AG04449 (cell line): ENCODE measurements around the gene ARHGEF7.

Experiments
- CTCF ChIA-PET: fragments of 350-600 bp; formaldehyde crosslinking; extraction: SDS; loops from one replicate; lab custom pipeline; 2021; ENCODE audit warnings: antibody characterized with exemption; lab: Yijun Ruan, JAX
- POLR2A ChIA-PET: fragments of 400-600, 350-600 bp; formaldehyde crosslinking; extraction: SDS; loops from one replicate; lab custom pipeline; 2020; ENCODE audit warnings: antibody characterized with exemption, inconsistent platforms; lab: Yijun Ruan, JAX
- DNase-seq: peaks from one replicate; pipeline ENCODE4 v3.0.0-alpha.2; 2010; ENCODE audit warnings: low read depth, low spot score
- H3K4me3 ChIP-seq: 2 replicates; pipeline ENCODE4 v1.5.1; 2011; ENCODE audit warnings: low read depth, mild to moderate bottlenecking, control low read depth, low read length
- CTCF ChIP-seq: IDR thresholded peaks from one replicate; pipeline ENCODE4 v1.5.1; 2011; ENCODE audit warnings: mild to moderate bottlenecking, moderate library complexity, low read length, control low read depth, inconsistent platforms; ENCODE audit not compliant: insufficient read depth; ENCODE audit errors: missing control alignments

Gene ARHGEF7

GRCh38 chr13:111212517-111212873 is 97.4 kb downstream of the ARHGEF7 start:
- H3K4me3 ChIP-seq: no peak overlapping the region
- TF ChIP-seq CTCF: no peak
- no peak for DNase-seq
- CTCF ChIA-PET: interaction anchor here (1.1 to 8.0 kb wide), 6 partner anchors 12 to 297 kb away, joined by 3 to 57 read pairs (median 4); partner anchors contain the start of gene ANKRD10
- POLR2A ChIA-PET: no interaction called here

DNA sequence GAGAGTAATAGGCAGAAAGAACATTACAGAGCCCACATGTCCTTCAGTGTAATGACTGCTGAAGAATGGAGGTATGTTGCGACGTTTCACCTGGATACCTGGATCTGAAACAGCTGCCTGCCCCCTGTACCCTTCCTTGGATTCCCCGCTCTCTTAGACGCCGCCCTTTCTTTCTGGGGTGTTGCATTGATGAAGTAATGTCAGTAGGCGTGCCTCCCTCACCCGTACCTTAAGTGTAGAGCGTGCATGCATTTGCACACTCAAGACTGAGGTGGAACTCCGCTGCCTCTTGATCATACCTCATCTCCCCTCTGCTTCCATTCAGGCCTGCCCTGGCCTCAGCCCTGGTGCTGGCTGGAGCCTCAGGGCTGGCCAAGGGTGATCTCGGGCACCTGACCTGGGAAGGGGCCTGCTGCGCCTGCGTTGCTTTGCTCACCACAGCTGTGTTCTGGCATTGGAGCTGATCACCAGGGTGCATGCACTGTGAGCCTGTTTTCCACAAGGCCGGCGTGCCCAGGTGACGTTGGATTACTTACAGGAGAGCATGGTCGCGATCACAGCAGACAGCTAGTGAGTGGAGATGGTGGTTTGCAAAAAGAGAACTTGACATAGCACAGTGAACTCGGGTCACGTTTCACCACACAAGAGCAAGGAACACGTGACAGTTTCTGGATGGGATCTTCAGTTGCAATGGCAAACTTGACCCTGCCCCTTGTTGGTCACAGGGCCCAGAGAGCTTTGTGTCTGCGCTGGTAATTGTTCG is 99.0 kb downstream of the ARHGEF7 start:
- CTCF ChIA-PET: interaction anchor here (1.1 to 8.0 kb wide), 4 partner anchors 11 to 147 kb away, joined by 3 to 57 read pairs (median 6); no protein-coding TSS in a partner anchor
- no peak for DNase-seq
- no peak overlapping the region for H3K4me3 ChIP-seq
- POLR2A ChIA-PET: interaction anchor here (0.6 kb wide), 2 partner anchors 203 to 882 kb away, joined by 3 read pairs; no protein-coding TSS in a partner anchor
- TF ChIP-seq CTCF: no peak

DNA sequence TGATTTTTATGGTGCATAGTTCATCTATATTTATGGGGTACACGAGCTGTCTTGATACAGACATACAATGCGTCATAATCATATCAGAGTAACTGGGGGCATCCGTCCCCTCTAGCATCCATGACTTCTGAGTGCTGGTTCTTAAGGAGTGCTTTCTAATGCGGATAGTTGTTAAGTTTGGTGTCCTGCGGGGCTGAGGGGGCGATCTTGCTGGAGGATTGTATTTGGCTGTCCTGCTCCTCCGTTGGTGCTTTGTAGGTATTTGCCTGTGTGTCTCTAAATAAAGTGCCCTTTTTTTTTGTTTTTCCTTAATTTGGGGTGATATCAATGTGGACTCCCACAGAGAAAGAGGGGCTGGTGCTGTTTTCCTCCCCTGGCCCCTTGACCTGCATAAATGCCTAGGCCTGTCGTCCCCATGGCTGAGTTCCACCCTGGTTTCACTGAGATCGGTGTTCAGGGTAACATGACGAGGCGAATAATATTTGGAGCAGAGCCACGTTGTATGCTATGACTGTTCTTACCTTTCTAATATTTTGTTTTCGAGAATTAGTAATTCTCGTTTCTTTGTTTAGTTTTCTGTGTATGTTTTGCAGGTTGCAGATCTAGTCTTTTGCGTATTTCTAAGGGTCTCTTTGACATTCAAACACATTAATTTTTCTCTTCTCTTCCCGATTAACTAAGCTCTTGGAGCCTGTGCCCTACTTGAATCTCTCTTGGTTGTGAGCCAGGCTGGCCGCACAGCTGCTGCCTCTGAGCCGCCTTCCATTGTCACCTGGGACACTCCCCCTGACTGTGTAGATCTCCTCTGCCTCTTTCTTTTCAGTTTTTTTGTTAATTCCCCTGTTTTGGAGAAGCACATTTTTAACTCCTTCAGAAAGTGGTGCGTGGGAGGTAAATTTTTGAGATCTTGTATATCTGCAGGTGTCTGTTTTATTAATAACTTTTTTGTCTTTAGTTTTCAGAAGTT is 100.3 kb downstream of the ARHGEF7 start:
- no peak for DNase-seq
- TF ChIP-seq CTCF: no peak
- ChIA-PET CTCF (interaction anchor here (1.3 to 8.0 kb wide), 6 partner anchors 7 to 148 kb away, joined by 3 to 57 read pairs (median 8); no protein-coding TSS in a partner anchor), POLR2A (no interaction called here)
- no peak overlapping the region for H3K4me3 ChIP-seq

- ChIA-PET CTCF (interaction anchor here (0.7 to 8.0 kb wide), 5 partner anchors 8 to 149 kb away, joined by 3 to 57 read pairs (median 7); no protein-coding TSS in a partner anchor), POLR2A (no interaction called here)
- TF ChIP-seq CTCF: peak; percentile 47
- no peak for DNase-seq
- H3K4me3 ChIP-seq: no peak overlapping the region
Observed at GRCh38 chr13:111216166-111216960, 101.3 kb downstream of the ARHGEF7 start.

DNA sequence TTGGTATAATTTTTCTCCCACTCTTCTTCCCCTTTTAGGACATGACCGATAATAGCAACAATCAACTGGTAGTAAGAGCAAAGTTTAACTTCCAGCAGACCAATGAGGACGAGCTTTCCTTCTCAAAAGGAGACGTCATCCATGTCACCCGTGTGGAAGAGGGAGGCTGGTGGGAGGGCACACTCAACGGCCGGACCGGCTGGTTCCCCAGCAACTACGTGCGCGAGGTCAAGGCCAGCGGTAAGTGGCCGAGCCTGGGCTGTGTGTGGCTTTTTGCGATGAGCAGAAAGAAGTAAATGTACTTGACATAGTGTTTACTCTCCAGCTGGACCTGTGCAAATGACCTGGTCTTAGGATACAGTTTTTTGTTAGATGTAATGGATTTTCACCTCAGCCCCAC is 102.5 kb downstream of the ARHGEF7 start:
- ChIA-PET CTCF (interaction anchor here (1.9 to 4.0 kb wide), 2 partner anchors 10 to 150 kb away, joined by 7 to 37 read pairs; no protein-coding TSS in a partner anchor), POLR2A (no interaction called here)
- no peak for DNase-seq
- no peak overlapping the region for H3K4me3 ChIP-seq
- no peak for TF ChIP-seq CTCF
